CD4-positive, alpha-beta memory T cell (primary cell): ENCODE measurements around the gene GPR141. TPM values are rescaled to one million over a fixed set of nuclear protein-coding genes. Genes with fewer than 3 reads are reported as not detected.
A peak's percentile ranks its signal among the peaks of the same experiment; 100 is the strongest.

ENCODE experiments used
- CTCF ChIA-PET: fragments of 350-600 bp; sonication (Branson Sonifier 250); formaldehyde crosslinking; loops from one replicate; lab custom pipeline; 2021; ENCODE audit warnings: inconsistent platforms; ENCODE audit not compliant: partially characterized antibody; lab: Charles Lee
- POLR2A ChIA-PET: fragments of 350-600 bp; sonication (Branson Sonifier 250); formaldehyde crosslinking; loops from one replicate; lab custom pipeline; 2021; ENCODE audit not compliant: partially characterized antibody; lab: Charles Lee
- DNase-seq, 5 donors: peaks; one replicate each; pipeline versions ENCODE4 v3.0.0 to v3.0.0-alpha.2; 2020 to 2022; ENCODE audit warnings: mixed read lengths in 1 of 5
- H3K27ac ChIP-seq: one replicate; pipeline ENCODE4 v1.7.0; 2013; ENCODE audit warnings: low read depth, low read length
- H3K27me3 ChIP-seq: 2 replicates; pipeline ENCODE4 v1.7.0; 2013; ENCODE audit warnings: mild to moderate bottlenecking, low read length, moderate library complexity; ENCODE audit not compliant: insufficient read depth
- H3K36me3 ChIP-seq: 2 replicates; pipeline ENCODE4 v1.7.0; 2013; ENCODE audit warnings: mild to moderate bottlenecking, low read length, moderate library complexity; ENCODE audit not compliant: insufficient read depth
- H3K4me1 ChIP-seq: 2 replicates; pipeline ENCODE4 v1.7.0; 2013; ENCODE audit warnings: mild to moderate bottlenecking, low read length, moderate library complexity; ENCODE audit not compliant: insufficient read depth
- H3K4me3 ChIP-seq, 2 donors: one replicate each; pipeline ENCODE4 v1.7.0; 2013; ENCODE audit warnings: low read length in 2 of 2, mild to moderate bottlenecking in 1 of 2
- H3K9me3 ChIP-seq, 2 donors: one replicate each; pipeline ENCODE4 v1.7.0; 2013; ENCODE audit warnings: low read length in 2 of 2, control low read depth in 1 of 2; ENCODE audit not compliant: control insufficient read depth in 1 of 2
- H3K27ac Mint-ChIP-seq, 7 donors: one replicate each; pipeline ENCODE4 v1.8.0; 2020 to 2021; ENCODE audit warnings: mixed read lengths in 7 of 7, mild to moderate bottlenecking in 6 of 7, inconsistent platforms in 3 of 7, moderate library complexity in 3 of 7
- H3K27me3 Mint-ChIP-seq, 2 donors: one replicate each; pipeline ENCODE4 v1.8.0; 2020 to 2021; ENCODE audit warnings: mixed read lengths in 2 of 2
- H3K36me3 Mint-ChIP-seq, 2 donors: one replicate each; pipeline ENCODE4 v1.8.0; 2020 to 2021; ENCODE audit warnings: mixed read lengths in 2 of 2, inconsistent platforms in 1 of 2, mild to moderate bottlenecking in 1 of 2
- H3K4me1 Mint-ChIP-seq, 4 donors: one replicate each; pipeline ENCODE4 v1.8.0; 2020 to 2021; ENCODE audit warnings: mixed read lengths in 4 of 4, mild to moderate bottlenecking in 1 of 4
- H3K4me3 Mint-ChIP-seq, 8 donors: one replicate each; pipeline ENCODE4 v1.8.0; 2020 to 2021; ENCODE audit warnings: mixed read lengths in 8 of 8, mild to moderate bottlenecking in 7 of 8, moderate library complexity in 6 of 8, inconsistent platforms in 3 of 8
- H3K9me3 Mint-ChIP-seq, 8 donors: one replicate each; pipeline ENCODE4 v1.8.0; 2020 to 2021; ENCODE audit warnings: mixed read lengths in 8 of 8, mild to moderate bottlenecking in 5 of 8, inconsistent platforms in 3 of 8, moderate library complexity in 1 of 8
- intact Hi-C: fragments of 100-400 bp; cut with micrococcal nuclease; formaldehyde crosslinking; loops from one replicate; pipeline ENCODE4 v1.15.1; 2023
- polyA plus RNA-seq, 2 donors: library from polyadenylated mRNA; unstranded; fragments of 300-500 nt; fragmentation: Illumina TruSeq; gene quantifications; one replicate each; pipeline ENCODE4 v1.2.3, GENCODE V29; 2021
- total RNA-seq, 2 experiments: library from RNA; stranded (reverse); gene quantifications; one replicate each; pipeline ENCODE4 v1.2.3, GENCODE V29; 2021

GPR141 gene, protein sequence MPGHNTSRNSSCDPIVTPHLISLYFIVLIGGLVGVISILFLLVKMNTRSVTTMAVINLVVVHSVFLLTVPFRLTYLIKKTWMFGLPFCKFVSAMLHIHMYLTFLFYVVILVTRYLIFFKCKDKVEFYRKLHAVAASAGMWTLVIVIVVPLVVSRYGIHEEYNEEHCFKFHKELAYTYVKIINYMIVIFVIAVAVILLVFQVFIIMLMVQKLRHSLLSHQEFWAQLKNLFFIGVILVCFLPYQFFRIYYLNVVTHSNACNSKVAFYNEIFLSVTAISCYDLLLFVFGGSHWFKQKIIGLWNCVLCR
- total RNA-seq = not detected
- polyA plus RNA-seq = not detected

DNA sequence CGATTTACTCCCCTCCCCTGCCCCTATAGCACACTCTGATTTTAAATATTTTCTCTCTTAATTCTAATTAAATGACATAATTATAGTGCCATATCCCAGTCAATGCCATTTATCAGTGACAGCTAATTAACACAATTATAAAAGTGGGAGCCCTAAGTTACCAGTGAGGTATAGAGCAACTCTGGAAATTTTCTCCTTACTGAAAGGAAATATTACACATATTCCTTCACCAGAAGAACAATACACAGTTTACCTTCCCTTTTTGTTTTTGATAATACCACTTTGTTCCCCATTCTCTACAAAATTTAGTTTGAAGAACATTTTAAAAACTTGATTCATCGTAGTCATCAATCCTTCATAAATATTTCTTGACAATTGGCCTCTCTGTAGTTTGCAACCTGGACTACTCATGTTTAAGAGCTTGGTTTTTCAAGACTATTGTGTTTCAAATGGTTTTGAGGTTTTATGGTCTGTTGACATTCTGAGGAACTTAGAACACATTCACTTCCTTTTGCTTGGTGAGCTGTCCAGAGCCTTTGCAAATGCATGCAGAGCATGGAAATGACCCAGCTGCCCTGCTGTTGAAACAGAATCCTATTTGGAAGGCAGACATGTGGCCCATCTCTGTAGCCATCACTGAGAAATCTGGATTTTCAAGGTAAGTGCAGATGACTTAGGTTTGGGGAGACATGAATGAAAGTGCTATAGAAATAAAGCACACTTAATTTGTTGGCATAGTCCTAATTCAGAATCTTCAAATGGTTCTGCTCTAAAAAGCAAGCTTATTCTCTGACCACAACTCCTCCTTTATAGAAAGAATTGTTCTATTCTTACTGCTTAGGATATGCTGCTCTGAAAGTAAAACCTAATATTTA, at the start of gene GPR141:
Gene GPR141 (plus strand): TSS at position 521 of the 875 bp plus-strand sequence. CDS start 56,628 bp downstream, outside the sequence.
- Mint-ChIP-seq H3K27me3 (peaks cover 5 to 10% of the 10 kb centered on the region in 2 donors), H3K27ac (no peak within 1 kb of the TSS), H3K4me1 (no peaks in the 10 kb centered on the region), H3K9me3 (no peaks in the 10 kb centered on the region), H3K36me3 (no peaks in the 10 kb centered on the region), H3K4me3 (peak within 1 kb of the TSS in 1 of 8 donors; percentile 65)
- H3K9me3 ChIP-seq = no peaks in the 10 kb centered on the region
- H3K27ac ChIP-seq = no peak within 1 kb of the TSS
- no peak for DNase-seq
- no peaks in the 10 kb centered on the region for H3K4me1 ChIP-seq
- CTCF ChIA-PET = no interaction called here
- POLR2A ChIA-PET = no interaction called here
- H3K36me3 ChIP-seq = no peaks in the 10 kb centered on the region
- H3K4me3 ChIP-seq = no peak within 1 kb of the TSS
- no peaks in the 10 kb centered on the region for H3K27me3 ChIP-seq
- intact Hi-C loops = no loop called here

DNA sequence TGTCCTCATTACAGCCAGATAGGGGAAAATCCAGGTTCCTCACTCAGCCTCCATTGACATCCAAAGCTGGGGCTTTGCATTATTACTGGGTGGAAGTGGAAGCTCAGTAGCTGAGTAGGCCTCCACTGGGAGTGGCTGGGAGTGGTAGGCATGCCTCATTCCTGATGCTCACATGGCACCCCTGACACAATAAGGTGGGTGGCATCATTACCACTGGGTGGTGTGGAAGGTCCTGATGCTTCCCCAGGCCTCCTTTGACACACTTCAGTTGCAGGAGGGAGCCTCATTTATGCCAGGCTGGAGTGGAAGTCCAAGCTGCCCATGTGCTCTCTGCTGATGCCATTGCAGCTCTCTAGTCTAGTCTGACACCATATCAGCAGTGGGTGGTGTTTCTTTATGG, 48.2 kb upstream of the GPR141 start:
- Mint-ChIP-seq H3K27me3 (peaks cover 4 to 8% of the 10 kb centered on the region in 2 donors), H3K27ac (no peak overlapping the region), H3K4me3 (no peak overlapping the region), H3K36me3 (no peaks in the 10 kb centered on the region), H3K9me3 (peaks cover 3 to 55% (median 32%) of the 10 kb centered on the region in 8 donors), H3K4me1 (no peaks in the 10 kb centered on the region)
- no peak for DNase-seq
- H3K27me3 ChIP-seq = no peaks in the 10 kb centered on the region
- ChIA-PET CTCF (no interaction called here), POLR2A (no interaction called here)
- intact Hi-C loops = no loop called here
- no peaks in the 10 kb centered on the region for H3K36me3 ChIP-seq
- H3K27ac ChIP-seq = no peak overlapping the region
- H3K4me3 ChIP-seq = no peak overlapping the region
- H3K4me1 ChIP-seq = no peaks in the 10 kb centered on the region
- H3K9me3 ChIP-seq = no peaks in the 10 kb centered on the region

DNA sequence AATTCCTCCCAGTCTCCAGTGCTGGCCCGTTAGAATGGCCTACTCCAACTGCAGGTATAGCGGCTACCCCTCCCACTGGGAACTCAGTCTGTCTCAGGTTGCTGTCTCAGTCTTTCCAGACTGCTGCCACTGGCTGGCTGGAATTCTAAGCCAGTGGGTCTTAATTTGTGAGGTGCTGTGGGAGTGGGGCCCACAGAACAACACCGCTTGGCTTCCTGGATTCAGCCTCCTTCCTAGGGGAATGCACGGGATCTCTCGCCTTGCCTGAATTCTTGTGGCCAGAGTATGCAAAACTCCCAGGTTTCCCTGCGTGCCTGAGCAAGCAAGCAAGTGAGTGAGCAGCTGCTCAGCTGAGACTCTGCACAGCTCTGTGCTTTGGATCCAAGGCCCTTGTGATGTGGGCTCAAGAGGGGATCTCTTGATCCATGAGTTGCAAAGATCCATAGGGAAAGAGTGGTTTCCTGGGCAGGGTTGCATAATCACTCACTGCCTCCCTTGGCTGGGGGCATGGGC, 41.5 kb upstream of the GPR141 start:
- no peaks in the 10 kb centered on the region for H3K4me1 ChIP-seq
- Mint-ChIP-seq H3K4me3 (no peak overlapping the region), H3K27me3 (peaks cover 8 to 12% of the 10 kb centered on the region in 2 donors), H3K36me3 (no peaks in the 10 kb centered on the region), H3K27ac (no peak overlapping the region), H3K4me1 (no peaks in the 10 kb centered on the region), H3K9me3 (peaks cover 0 to 27% (median 13%) of the 10 kb centered on the region in 8 donors)
- no peak for DNase-seq
- ChIA-PET CTCF (no interaction called here), POLR2A (no interaction called here)
- H3K27ac ChIP-seq = no peak overlapping the region
- no peaks in the 10 kb centered on the region for H3K27me3 ChIP-seq
- intact Hi-C loops = no loop called here
- no peaks in the 10 kb centered on the region for H3K36me3 ChIP-seq
- no peaks in the 10 kb centered on the region for H3K9me3 ChIP-seq
- H3K4me3 ChIP-seq = no peak overlapping the region

DNA sequence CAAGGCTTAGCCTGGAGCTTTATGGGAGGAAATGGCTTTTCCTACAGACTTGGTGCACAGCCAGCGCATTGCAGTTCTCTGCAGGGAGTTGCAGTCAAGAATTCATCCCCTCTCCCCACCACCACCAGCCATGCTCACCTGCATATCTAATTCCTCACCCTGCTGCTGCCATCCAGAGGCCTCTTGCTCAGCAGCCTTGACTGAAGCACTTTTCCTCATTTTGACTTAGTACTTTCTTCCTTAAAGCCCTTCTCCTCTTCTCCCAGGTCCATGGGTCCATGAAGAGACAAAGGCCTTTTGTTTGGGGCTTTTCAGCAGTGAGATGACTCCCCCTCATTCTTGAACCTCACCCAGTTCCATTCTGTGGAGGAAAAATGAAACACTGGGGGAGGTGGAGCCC, 39.7 kb upstream of the GPR141 start:
- Histone ChIP-seq H3K4me1 (no peaks in the 10 kb centered on the region), H3K4me3 (no peak overlapping the region), H3K36me3 (no peaks in the 10 kb centered on the region), H3K9me3 (no peaks in the 10 kb centered on the region), H3K27ac (no peak overlapping the region), H3K27me3 (no peaks in the 10 kb centered on the region)
- CTCF ChIA-PET = no interaction called here
- POLR2A ChIA-PET = no interaction called here
- Mint-ChIP-seq H3K4me3 (no peak overlapping the region), H3K36me3 (no peaks in the 10 kb centered on the region), H3K9me3 (peaks cover 0 to 9% (median 0%) of the 10 kb centered on the region in 8 donors), H3K27ac (no peak overlapping the region), H3K27me3 (peaks cover 5 to 10% of the 10 kb centered on the region in 2 donors), H3K4me1 (no peaks in the 10 kb centered on the region)
- intact Hi-C loops = no loop called here
- no peak for DNase-seq

DNA sequence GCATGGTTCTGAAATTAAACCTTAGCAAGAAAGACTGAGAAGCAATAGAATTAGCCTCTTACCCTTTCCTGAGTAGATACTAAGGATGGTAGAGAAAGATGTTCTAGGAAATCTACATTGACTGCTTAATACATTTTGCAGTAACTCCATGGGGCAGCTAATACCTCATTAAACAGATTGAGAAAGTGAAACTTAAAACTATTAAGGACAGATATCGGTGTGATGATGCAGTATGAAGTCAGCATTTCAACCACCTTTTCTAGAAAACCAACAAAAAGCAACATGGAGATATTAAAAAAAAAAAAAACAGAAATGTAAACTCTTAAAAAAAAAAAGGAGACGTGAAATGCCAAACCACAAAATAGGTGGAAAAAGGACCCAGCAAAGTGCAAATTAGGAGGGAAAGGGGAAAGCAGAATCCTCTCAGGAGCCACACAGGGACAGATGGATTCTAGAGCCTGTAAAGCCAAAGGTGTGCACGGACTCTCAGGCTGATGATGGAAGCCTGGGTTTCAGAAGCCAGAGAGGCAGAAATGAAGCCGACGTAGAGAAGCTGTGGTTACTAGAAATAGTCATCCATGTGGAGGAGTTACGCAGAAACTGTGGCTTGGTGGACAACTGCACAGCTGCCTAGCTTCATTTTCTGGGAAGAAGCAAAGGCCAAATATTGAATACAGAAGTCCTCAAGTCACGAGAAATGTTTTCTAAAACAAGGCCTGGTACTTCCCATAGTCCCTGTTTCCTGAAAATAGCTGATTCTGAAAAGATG, 38.1 kb upstream of the GPR141 start:
- Mint-ChIP-seq H3K4me3 (no peak overlapping the region), H3K36me3 (no peaks in the 10 kb centered on the region), H3K9me3 (peaks cover 0 to 5% (median 0%) of the 10 kb centered on the region in 8 donors), H3K27me3 (peaks cover 5 to 10% of the 10 kb centered on the region in 2 donors), H3K27ac (no peak overlapping the region), H3K4me1 (no peaks in the 10 kb centered on the region)
- no peaks in the 10 kb centered on the region for H3K9me3 ChIP-seq
- POLR2A ChIA-PET = no interaction called here
- intact Hi-C loops = no loop called here
- DNase-seq = no peak
- CTCF ChIA-PET = no interaction called here
- H3K4me3 ChIP-seq = no peak overlapping the region
- H3K36me3 ChIP-seq = no peaks in the 10 kb centered on the region
- H3K27ac ChIP-seq = no peak overlapping the region
- no peaks in the 10 kb centered on the region for H3K27me3 ChIP-seq
- H3K4me1 ChIP-seq = no peaks in the 10 kb centered on the region

DNA sequence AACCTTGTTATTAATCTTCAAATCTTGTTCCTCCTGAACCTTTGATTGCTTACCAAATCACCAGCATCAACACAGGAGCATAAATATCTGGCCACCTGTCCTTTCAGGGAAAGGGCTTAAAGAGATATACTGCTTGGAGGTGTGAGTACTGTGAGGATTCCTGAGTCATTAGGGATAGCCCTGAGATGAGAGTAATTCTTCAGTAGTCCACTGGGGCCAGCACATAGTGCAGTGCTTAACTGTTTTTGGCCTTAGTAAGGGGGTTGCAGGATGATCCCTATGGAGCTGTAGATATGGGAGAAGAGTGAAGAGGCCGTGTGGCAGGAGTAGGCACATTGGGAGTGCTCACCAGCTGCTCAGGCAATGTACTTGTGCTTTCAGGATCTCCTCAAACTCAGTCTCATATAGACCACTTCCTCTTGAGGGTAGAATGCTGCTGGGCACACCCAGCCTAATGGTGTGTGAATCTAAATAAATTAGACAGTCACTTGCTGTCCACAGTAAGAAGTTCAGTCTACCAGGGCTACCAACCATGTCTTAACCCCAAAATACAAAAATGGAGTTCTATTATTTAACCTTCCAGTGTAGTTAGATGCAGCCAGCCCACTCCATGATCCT, 26.5 kb upstream of the GPR141 start:
- Histone ChIP-seq H3K36me3 (no peaks in the 10 kb centered on the region), H3K4me3 (no peak overlapping the region), H3K27ac (no peak overlapping the region), H3K4me1 (no peaks in the 10 kb centered on the region), H3K9me3 (no peaks in the 10 kb centered on the region), H3K27me3 (no peaks in the 10 kb centered on the region)
- POLR2A ChIA-PET = no interaction called here
- no peaks in the 10 kb centered on the region for H3K36me3 Mint-ChIP-seq
- intact Hi-C loops = no loop called here
- peaks cover 4 to 10% of the 10 kb centered on the region in 2 donors for H3K27me3 Mint-ChIP-seq
- no peak for DNase-seq
- H3K4me1 Mint-ChIP-seq = no peaks in the 10 kb centered on the region
- H3K4me3 Mint-ChIP-seq = no peak overlapping the region
- CTCF ChIA-PET = no interaction called here
- H3K9me3 Mint-ChIP-seq = peaks cover 0 to 6% (median 0%) of the 10 kb centered on the region in 8 donors
- no peak overlapping the region for H3K27ac Mint-ChIP-seq
